CD14-positive monocyte (primary cell): ENCODE data around the gene BLNK. TPM values are rescaled to one million over a fixed set of nuclear protein-coding genes. Genes with fewer than 3 reads are reported as not detected.

ENCODE experiments used
- DNase-seq, 3 donors: peaks; one replicate each; pipeline ENCODE4 v3.0.0-alpha.2; 2011 to 2022
- H2AFZ ChIP-seq: 2 replicates; pipeline ENCODE4 v1.6.0; 2012; ENCODE audit warnings: mild to moderate bottlenecking, low read depth, low read length, inconsistent platforms; ENCODE audit not compliant: insufficient read depth, poor library complexity, severe bottlenecking
- H3K27ac ChIP-seq, 2 donors: 1 replicate in 1 of 2; 2 replicates in 1 of 2; pipeline ENCODE4 v1.5.1; 2012 to 2013; ENCODE audit warnings: low read length in 2 of 2, control low read depth in 1 of 2, inconsistent platforms in 1 of 2, low read depth in 1 of 2, mild to moderate bottlenecking in 1 of 2
- H3K27me3 ChIP-seq, 2 donors: one replicate each; pipeline versions ENCODE4 v1.6.0 to v1.6.1; 2011 to 2013; ENCODE audit warnings: low read length in 2 of 2; ENCODE audit not compliant: control insufficient read depth in 2 of 2, insufficient read depth in 2 of 2
- H3K36me3 ChIP-seq, 2 donors: replicated peaks in 1 of 2; 1 replicate in 1 of 2; 2 replicates in 1 of 2; pipeline versions ENCODE4 v1.5.1 to v1.6.1; 2012 to 2013; ENCODE audit warnings: low read length in 2 of 2, control low read depth in 1 of 2, inconsistent platforms in 1 of 2, mild to moderate bottlenecking in 1 of 2; ENCODE audit not compliant: insufficient read depth in 2 of 2, control insufficient read depth in 1 of 2
- H3K4me1 ChIP-seq, 2 donors: 1 replicate in 1 of 2; 2 replicates in 1 of 2; pipeline versions ENCODE4 v1.5.1 to v1.6.1; 2012 to 2013; ENCODE audit warnings: low read length in 2 of 2, control low read depth in 1 of 2, inconsistent platforms in 1 of 2, mild to moderate bottlenecking in 1 of 2, moderate library complexity in 1 of 2; ENCODE audit not compliant: insufficient read depth in 2 of 2, control insufficient read depth in 1 of 2
- H3K4me2 ChIP-seq: replicated peaks from 2 replicates; pipeline ENCODE3; 2012; ENCODE audit warnings: low read length, moderate library complexity, mild to moderate bottlenecking; ENCODE audit not compliant: poor library complexity, severe bottlenecking; ENCODE audit errors: extremely low read depth
- H3K4me3 ChIP-seq, 3 experiments: fragments of 200-600 bp in 1 of 3; sonication (generic) in 1 of 3; replicated peaks in 1 of 3; 1 replicate in 2 of 3; 2 replicates in 1 of 3; pipeline ENCODE4 v1.5.1; 2011 to 2013; ENCODE audit warnings: low read length in 3 of 3, mild to moderate bottlenecking in 3 of 3, control low read depth in 2 of 3, low read depth in 2 of 3, inconsistent platforms in 1 of 3, moderate library complexity in 1 of 3
- H3K79me2 ChIP-seq: 2 replicates; pipeline ENCODE4 v1.6.0; 2012; ENCODE audit warnings: mild to moderate bottlenecking, control low read depth, inconsistent platforms, low read length, moderate library complexity; ENCODE audit not compliant: insufficient read depth
- H3K9ac ChIP-seq: 2 replicates; pipeline ENCODE4 v1.6.0; 2017; ENCODE audit warnings: low read length, mild to moderate bottlenecking; ENCODE audit not compliant: insufficient read depth, poor library complexity, severe bottlenecking
- H3K9me3 ChIP-seq, 2 donors: replicated peaks in 1 of 2; 1 replicate in 1 of 2; 2 replicates in 1 of 2; pipeline versions ENCODE4 v1.5.1 to v1.6.1; 2012 to 2013; ENCODE audit warnings: low read length in 2 of 2, control low read depth in 1 of 2; ENCODE audit not compliant: control insufficient read depth in 1 of 2, insufficient read depth in 1 of 2
- H4K20me1 ChIP-seq: 2 replicates; pipeline ENCODE4 v1.6.0; 2012; ENCODE audit warnings: mild to moderate bottlenecking, low read length, control low read depth, moderate library complexity; ENCODE audit not compliant: insufficient read depth
- H3K27ac Mint-ChIP-seq, 7 donors: one replicate each; pipeline ENCODE4 v1.8.0; 2020; ENCODE audit warnings: mild to moderate bottlenecking in 7 of 7, mixed read lengths in 7 of 7, moderate library complexity in 6 of 7, inconsistent platforms in 2 of 7
- H3K27me3 Mint-ChIP-seq, 3 donors: one replicate each; pipeline ENCODE4 v1.8.0; 2021 to 2022; ENCODE audit warnings: low read depth in 3 of 3, mild to moderate bottlenecking in 3 of 3, mixed read lengths in 3 of 3, moderate library complexity in 3 of 3, inconsistent platforms in 1 of 3
- H3K36me3 Mint-ChIP-seq, 2 donors: one replicate each; pipeline ENCODE4 v1.8.0; 2020; ENCODE audit warnings: mixed read lengths in 2 of 2, inconsistent platforms in 1 of 2, mild to moderate bottlenecking in 1 of 2
- H3K4me1 Mint-ChIP-seq: one replicate; pipeline ENCODE4 v1.8.0; 2020; ENCODE audit warnings: mild to moderate bottlenecking, mixed read lengths
- H3K4me3 Mint-ChIP-seq, 2 donors: one replicate each; pipeline ENCODE4 v1.8.0; 2020; ENCODE audit warnings: mild to moderate bottlenecking in 2 of 2, mixed read lengths in 2 of 2, moderate library complexity in 1 of 2
- H3K9me3 Mint-ChIP-seq, 7 donors: one replicate each; pipeline ENCODE4 v1.8.0; 2020 to 2022; ENCODE audit warnings: mixed read lengths in 7 of 7, mild to moderate bottlenecking in 6 of 7, moderate library complexity in 6 of 7, inconsistent platforms in 2 of 7
- WGBS: methylation state at CpG from one replicate; pipeline ENCODE4 v1.1.5; 2013; ENCODE audit warnings: missing lambda C conversion rate; ENCODE audit not compliant: insufficient coverage; 5-methylcytosine and 5-hydroxymethylcytosine counted together
- intact Hi-C, 2 donors: fragments of 100-400 bp; cut with micrococcal nuclease; formaldehyde crosslinking; loops; one replicate each; pipeline versions ENCODE4 v1.15.0 to v1.15.1; 2023
- polyA plus RNA-seq, 3 donors: library from polyadenylated mRNA; depleted of rRNA in 1 of 3; unstranded in 2 of 3; stranded (reverse) in 1 of 3; fragments of 300-500 nt in 2 of 3; fragments of >200 nt in 1 of 3; fragmentation: Illumina TruSeq in 2 of 3; gene quantifications; 1 replicate in 2 of 3; 2 replicates in 1 of 3; pipeline ENCODE4 v1.2.3, GENCODE V29; 2012 to 2021
- TF ChIP-seq, protein P1 (sequence below): fragments of 200-600 bp; IDR thresholded peaks from one replicate; pipeline ENCODE4 v1.8.0; 2022; ENCODE audit warnings: antibody characterized with exemption, mild to moderate bottlenecking

Gene BLNK
- polyA plus RNA-seq, 3 donors: 1.4 to 1.9 (median 1.5) TPM

- no CpG with 5 or more reads among the region's 5 CpGs for WGBS
- H2AFZ ChIP-seq: peak overlapping the region; percentile 74
- intact Hi-C loops: loop anchor here in 1 of 2 donors (10.0 kb wide), 1 partner anchor 285 kb away; no protein-coding TSS in a partner anchor
- Mint-ChIP-seq H3K4me3 (peak overlapping the region; percentile 73 to 88), H3K36me3 (no peaks in the 10 kb centered on the region), H3K27ac (peak overlapping the region in 3 of 7 donors; percentile 2 to 44 (median 11)), H3K9me3 (no peaks in the 10 kb centered on the region), H3K27me3 (peaks cover 0 to 2% (median 0%) of the 10 kb centered on the region in 3 donors), H3K4me1 (peaks cover 27% of the 10 kb centered on the region)
- no peaks in the 10 kb centered on the region for H3K9me3 ChIP-seq
- H3K36me3 ChIP-seq: no peaks in the 10 kb centered on the region
- no peaks in the 10 kb centered on the region for H3K79me2 ChIP-seq
- H3K4me1 ChIP-seq: peaks cover 9 to 14% of the 10 kb centered on the region in 2 donors
- no peaks in the 10 kb centered on the region for H4K20me1 ChIP-seq
- TF ChIP-seq, protein P1, sequence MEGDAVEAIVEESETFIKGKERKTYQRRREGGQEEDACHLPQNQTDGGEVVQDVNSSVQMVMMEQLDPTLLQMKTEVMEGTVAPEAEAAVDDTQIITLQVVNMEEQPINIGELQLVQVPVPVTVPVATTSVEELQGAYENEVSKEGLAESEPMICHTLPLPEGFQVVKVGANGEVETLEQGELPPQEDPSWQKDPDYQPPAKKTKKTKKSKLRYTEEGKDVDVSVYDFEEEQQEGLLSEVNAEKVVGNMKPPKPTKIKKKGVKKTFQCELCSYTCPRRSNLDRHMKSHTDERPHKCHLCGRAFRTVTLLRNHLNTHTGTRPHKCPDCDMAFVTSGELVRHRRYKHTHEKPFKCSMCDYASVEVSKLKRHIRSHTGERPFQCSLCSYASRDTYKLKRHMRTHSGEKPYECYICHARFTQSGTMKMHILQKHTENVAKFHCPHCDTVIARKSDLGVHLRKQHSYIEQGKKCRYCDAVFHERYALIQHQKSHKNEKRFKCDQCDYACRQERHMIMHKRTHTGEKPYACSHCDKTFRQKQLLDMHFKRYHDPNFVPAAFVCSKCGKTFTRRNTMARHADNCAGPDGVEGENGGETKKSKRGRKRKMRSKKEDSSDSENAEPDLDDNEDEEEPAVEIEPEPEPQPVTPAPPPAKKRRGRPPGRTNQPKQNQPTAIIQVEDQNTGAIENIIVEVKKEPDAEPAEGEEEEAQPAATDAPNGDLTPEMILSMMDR: no peak
- H3K4me2 ChIP-seq: peak overlapping the region; percentile 62
- peak overlapping the region; percentile 41 for H3K9ac ChIP-seq
- DNase-seq: peak in 1 of 3 donors; percentile 3
- peak overlapping the region in 2 of 3 experiments; percentile 64 for H3K4me3 ChIP-seq
- no peak overlapping the region for H3K27ac ChIP-seq
- H3K27me3 ChIP-seq: no peaks in the 10 kb centered on the region
These were observed 28.0 kb upstream of the BLNK start for GRCh38 chr10:96299383-96299782.

GRCh38 chr10:96298362-96298761 is 27.0 kb upstream of the BLNK start:
- Mint-ChIP-seq H3K4me1 (peaks cover 30% of the 10 kb centered on the region), H3K36me3 (no peaks in the 10 kb centered on the region), H3K4me3 (no peak overlapping the region), H3K9me3 (no peaks in the 10 kb centered on the region), H3K27ac (no peak overlapping the region), H3K27me3 (peaks cover 0 to 2% (median 0%) of the 10 kb centered on the region in 3 donors)
- Histone ChIP-seq H3K4me1 (peaks cover 9 to 14% of the 10 kb centered on the region in 2 donors), H2AFZ (peak overlapping the region; percentile 41), H3K9me3 (no peaks in the 10 kb centered on the region), H4K20me1 (no peaks in the 10 kb centered on the region), H3K27ac (no peak overlapping the region), H3K4me2 (no peak overlapping the region), H3K36me3 (no peaks in the 10 kb centered on the region), H3K4me3 (no peak overlapping the region), H3K9ac (no peak overlapping the region), H3K79me2 (no peaks in the 10 kb centered on the region), H3K27me3 (no peaks in the 10 kb centered on the region)
- WGBS: 94% methylated on average over 3 of the region's 3 CpGs
- DNase-seq: no peak
- TF ChIP-seq, protein P1: no peak
- intact Hi-C loops: loop anchor here in 1 of 2 donors (10.0 kb wide), 1 partner anchor 284 kb away; no protein-coding TSS in a partner anchor
